HCT116 (cell line): ENCODE measurements around the gene MRPS5. TPM values are rescaled to one million over a fixed set of nuclear protein-coding genes. Genes with fewer than 3 reads are reported as not detected.

Experiments used
- ATAC-seq: fragments of 200-7000 bp; cut with Tn5 transposase; 2 replicates; pipeline ENCODE4 v1.9.1; 2020; ENCODE audit warnings: mild to moderate bottlenecking, moderate library complexity
- BruUV-seq: library from RNA; stranded (reverse); fragments of 400-500 nt; replicated peaks from 2 replicates; lab custom pipeline; 2021; lab: Mats Ljungman, UMichigan
- CTCF ChIA-PET: fragments of 300-600 bp; sonication (Branson Sonifier 250); formaldehyde crosslinking; loops from one replicate; lab custom pipeline; 2021; ENCODE audit warnings: antibody characterized with exemption; lab: Charles Lee
- POLR2A ChIA-PET: fragments of 300-600, 350-600 bp; sonication (Branson Sonifier 250); formaldehyde crosslinking; loops from one replicate; lab custom pipeline; 2021; ENCODE audit warnings: antibody characterized with exemption; lab: Charles Lee
- RAD21 ChIA-PET, 2 experiments: fragments of 300-600 bp; sonication (Branson Sonifier 250); formaldehyde crosslinking; loops; one replicate each; lab custom pipeline; 2023; ENCODE audit warnings: low total read pairs in 2 of 2; ENCODE audit not compliant: uncharacterized antibody in 2 of 2, unreplicated experiment in 2 of 2, low non-redundant PET in 1 of 2; lab: Charles Lee
- DNase-seq: peaks from one replicate; pipeline ENCODE4 v3.0.0-alpha.2; 2010; ENCODE audit warnings: low read depth, low spot score
- H2AFZ ChIP-seq: fragments of 200-600 bp; shearing (Covaris generic), sonication (generic); 2 replicates; pipeline ENCODE4 v1.6.1; 2017; ENCODE audit warnings: low read depth, mixed run types, mixed read lengths, antibody characterized with exemption, low read length; ENCODE audit not compliant: poor library complexity, severe bottlenecking
- H3K27ac ChIP-seq: 2 replicates; pipeline ENCODE4 v1.5.1; 2012; ENCODE audit warnings: low read depth, low read length
- H3K27me3 ChIP-seq: fragments of 200-600 bp; sonication (generic); 2 replicates; pipeline ENCODE4 v1.6.1; 2016; ENCODE audit warnings: mixed run types, low read length, mixed read lengths; ENCODE audit not compliant: insufficient read depth
- H3K36me3 ChIP-seq, 2 experiments: fragments of 200-500 bp in 1 of 2; fragments of 200-600 bp in 1 of 2; sonication (Bioruptor generic) in 1 of 2; sonication (generic) in 1 of 2; 2 replicates each; pipeline versions ENCODE4 v1.5.1 to v1.6.1; 2014 to 2016; ENCODE audit warnings: low read length in 2 of 2, inconsistent platforms in 1 of 2, mixed read lengths in 1 of 2, mixed run types in 1 of 2; ENCODE audit not compliant: insufficient read depth in 2 of 2, control insufficient read depth in 1 of 2
- H3K4me1 ChIP-seq, 2 experiments: fragments of 200-600 bp in 1 of 2; sonication (generic) in 1 of 2; 2 replicates each; pipeline versions ENCODE4 v1.5.1 to v1.6.1; 2012 to 2017; ENCODE audit warnings: low read length in 2 of 2, inconsistent platforms in 1 of 2, mild to moderate bottlenecking in 1 of 2, mixed read lengths in 1 of 2, mixed run types in 1 of 2, moderate library complexity in 1 of 2; ENCODE audit not compliant: insufficient read depth in 2 of 2, control insufficient read depth in 1 of 2
- H3K4me2 ChIP-seq: fragments of 200-600 bp; sonication (generic); 2 replicates; pipeline ENCODE4 v1.6.1; 2017; ENCODE audit warnings: mixed run types, low read length, mixed read lengths
- H3K4me3 ChIP-seq, 2 experiments: fragments of 200-600 bp in 1 of 2; sonication (generic) in 1 of 2; replicated peaks in 1 of 2; 2 replicates each; pipeline ENCODE4 v1.5.1; 2011 to 2016; ENCODE audit warnings: low read length in 2 of 2, control low read depth in 1 of 2, low read depth in 1 of 2, mild to moderate bottlenecking in 1 of 2, mixed read lengths in 1 of 2, mixed run types in 1 of 2
- H3K79me2 ChIP-seq: fragments of 200-600 bp; sonication (generic); 2 replicates; pipeline ENCODE4 v1.6.1; 2017; ENCODE audit warnings: mild to moderate bottlenecking, mixed run types, low read length, moderate library complexity, mixed read lengths; ENCODE audit not compliant: insufficient read depth
- H3K9ac ChIP-seq: fragments of 200-600 bp; sonication (generic); 2 replicates; pipeline ENCODE4 v1.6.1; 2016; ENCODE audit warnings: low read length, mixed read lengths
- H3K9me2 ChIP-seq: fragments of 200-600 bp; sonication (generic), shearing (Covaris generic); 2 replicates; pipeline ENCODE4 v1.6.1; 2017; ENCODE audit warnings: mixed run types, mild to moderate bottlenecking, moderate library complexity; ENCODE audit not compliant: insufficient read depth
- H3K9me3 ChIP-seq, 2 experiments: fragments of 200-500 bp in 1 of 2; fragments of 200-600 bp in 1 of 2; sonication (Bioruptor generic) in 1 of 2; sonication (generic) in 1 of 2; 2 replicates each; pipeline ENCODE4 v1.6.1; 2014 to 2017; ENCODE audit warnings: low read length in 2 of 2, mixed read lengths in 2 of 2, inconsistent platforms in 1 of 2, low read depth in 1 of 2, mild to moderate bottlenecking in 1 of 2, mixed run types in 1 of 2, moderate library complexity in 1 of 2; ENCODE audit not compliant: control insufficient read depth in 1 of 2, insufficient read depth in 1 of 2
- H4K20me1 ChIP-seq: fragments of 200-600 bp; sonication (generic), shearing (Covaris generic); 2 replicates; pipeline ENCODE4 v1.6.1; 2017; ENCODE audit warnings: mixed run types, mild to moderate bottlenecking, moderate library complexity; ENCODE audit not compliant: insufficient read depth
- ATF3 ChIP-seq: IDR thresholded peaks from 2 replicates; pipeline ENCODE4 v1.6.1; 2012
- EGR1 ChIP-seq: IDR thresholded peaks from 2 replicates; pipeline ENCODE4 v1.6.1; 2012; ENCODE audit warnings: low read depth
- ELF1 ChIP-seq: IDR thresholded peaks from 2 replicates; pipeline ENCODE4 v1.6.1; 2012; ENCODE audit warnings: low read depth, borderline replicate concordance
- EZH2 ChIP-seq: fragments of 200-600 bp; sonication (generic); IDR thresholded peaks from 2 replicates; pipeline ENCODE4 v1.6.1; 2017; ENCODE audit warnings: antibody characterized with exemption, mixed run types
- EZH2phosphoT487 ChIP-seq: fragments of 200-600 bp; IDR thresholded peaks from 2 replicates; pipeline ENCODE4 v1.6.1; 2018; ENCODE audit warnings: antibody characterized with exemption, borderline replicate concordance
- JUND ChIP-seq: IDR thresholded peaks from 2 replicates; pipeline ENCODE4 v1.6.1; 2012
- POLR2AphosphoS5 ChIP-seq: IDR thresholded peaks from 2 replicates; pipeline ENCODE4 v1.6.1; 2011; ENCODE audit warnings: mild to moderate bottlenecking, low read depth, low read length, moderate library complexity
- SRF ChIP-seq: IDR thresholded peaks from 2 replicates; pipeline ENCODE4 v1.6.1; 2012; ENCODE audit warnings: low read depth
- YY1 ChIP-seq: IDR thresholded peaks from 2 replicates; pipeline ENCODE4 v1.6.1; 2011; ENCODE audit warnings: low read length, low read depth, moderate library complexity, mild to moderate bottlenecking; ENCODE audit not compliant: insufficient replicate concordance; ENCODE audit errors: extremely low read depth
- ZFX ChIP-seq: fragments of 450-650 bp; IDR thresholded peaks from 2 replicates; pipeline ENCODE4 v1.6.1; 2017
- ZNF274 ChIP-seq: fragments of 200-500 bp; sonication (Bioruptor generic); IDR thresholded peaks from 2 replicates; pipeline ENCODE4 v1.6.1; 2014; ENCODE audit warnings: mild to moderate bottlenecking, low read depth, low read length, inconsistent platforms
- intact Hi-C: fragments of 100-400 bp; cut with micrococcal nuclease; formaldehyde crosslinking; loops from 2 replicates; pipeline ENCODE4 v1.10.0; 2022
- total RNA-seq: library from RNA; stranded (reverse); gene quantifications from one replicate; pipeline ENCODE4 v1.2.1, GENCODE V29; 2021; ENCODE audit not compliant: unreplicated experiment
- TF ChIP-seq, protein P1 (sequence below): IDR thresholded peaks from 2 replicates; pipeline ENCODE4 v1.6.1; 2012; ENCODE audit warnings: low read depth
- TF ChIP-seq, protein P2 (sequence below): IDR thresholded peaks from 2 replicates; pipeline ENCODE4 v1.6.1; 2011; ENCODE audit warnings: mild to moderate bottlenecking, low read length, moderate library complexity; ENCODE audit not compliant: insufficient replicate concordance; ENCODE audit errors: extremely low read depth
- TF ChIP-seq, protein P3 (sequence below), 3 experiments: fragments of 200-600 bp in 1 of 3; sonication (generic) in 1 of 3; IDR thresholded peaks in 2 of 3; conservative IDR thresholded peaks in 1 of 3; 2 replicates each; pipeline ENCODE4 v1.5.1; 2012 to 2017; ENCODE audit warnings: low read depth in 2 of 3, low read length in 2 of 3, antibody characterized with exemption in 1 of 3, borderline replicate concordance in 1 of 3, control low read depth in 1 of 3, mild to moderate bottlenecking in 1 of 3, mixed read lengths in 1 of 3, mixed run types in 1 of 3, moderate library complexity in 1 of 3; ENCODE audit not compliant: insufficient read depth in 1 of 3

Gene MRPS5
- total RNA-seq, 1 experiment from 2014 or later, result 70.6 TPM

DNA sequence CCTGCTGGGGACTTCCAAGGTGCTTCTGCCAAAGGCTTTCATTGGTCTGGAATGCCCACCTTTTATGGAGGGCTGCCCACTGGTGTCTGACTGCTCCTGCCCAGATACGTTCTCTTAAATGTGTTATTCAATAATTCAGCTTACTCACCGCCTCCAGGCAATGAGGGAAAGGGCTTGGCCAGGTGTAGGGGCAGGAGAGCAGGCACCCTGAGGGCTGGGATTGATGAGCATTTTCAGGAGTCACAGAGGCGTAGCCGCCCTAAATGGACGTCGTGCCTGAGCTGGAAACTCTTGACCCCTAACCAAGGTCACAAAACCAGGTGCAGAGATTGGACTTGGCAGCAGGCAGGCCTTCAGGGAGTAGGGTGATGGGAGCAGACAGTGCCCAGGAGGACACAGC lies 69.3 kb downstream of the MRPS5 start:
- Histone ChIP-seq H2AFZ (no peak overlapping the region), H3K36me3 (no peaks in the 10 kb centered on the region), H3K9me2 (no peaks in the 10 kb centered on the region), H3K9ac (no peak overlapping the region), H3K4me1 (peaks cover 0 to 3% of the 10 kb centered on the region in 2 experiments; a peak in 1 of 4 replicates), H3K9me3 (no peaks in the 10 kb centered on the region), H3K4me3 (no peak overlapping the region), H3K4me2 (no peak overlapping the region), H3K27ac (no peak overlapping the region), H3K27me3 (peaks cover 12% of the 10 kb centered on the region; the same call in 1 of the 2 replicates), H4K20me1 (no peaks in the 10 kb centered on the region), H3K79me2 (no peaks in the 10 kb centered on the region)
- TF ChIP-seq EZH2, result no peak
- TF ChIP-seq, protein P1, sequence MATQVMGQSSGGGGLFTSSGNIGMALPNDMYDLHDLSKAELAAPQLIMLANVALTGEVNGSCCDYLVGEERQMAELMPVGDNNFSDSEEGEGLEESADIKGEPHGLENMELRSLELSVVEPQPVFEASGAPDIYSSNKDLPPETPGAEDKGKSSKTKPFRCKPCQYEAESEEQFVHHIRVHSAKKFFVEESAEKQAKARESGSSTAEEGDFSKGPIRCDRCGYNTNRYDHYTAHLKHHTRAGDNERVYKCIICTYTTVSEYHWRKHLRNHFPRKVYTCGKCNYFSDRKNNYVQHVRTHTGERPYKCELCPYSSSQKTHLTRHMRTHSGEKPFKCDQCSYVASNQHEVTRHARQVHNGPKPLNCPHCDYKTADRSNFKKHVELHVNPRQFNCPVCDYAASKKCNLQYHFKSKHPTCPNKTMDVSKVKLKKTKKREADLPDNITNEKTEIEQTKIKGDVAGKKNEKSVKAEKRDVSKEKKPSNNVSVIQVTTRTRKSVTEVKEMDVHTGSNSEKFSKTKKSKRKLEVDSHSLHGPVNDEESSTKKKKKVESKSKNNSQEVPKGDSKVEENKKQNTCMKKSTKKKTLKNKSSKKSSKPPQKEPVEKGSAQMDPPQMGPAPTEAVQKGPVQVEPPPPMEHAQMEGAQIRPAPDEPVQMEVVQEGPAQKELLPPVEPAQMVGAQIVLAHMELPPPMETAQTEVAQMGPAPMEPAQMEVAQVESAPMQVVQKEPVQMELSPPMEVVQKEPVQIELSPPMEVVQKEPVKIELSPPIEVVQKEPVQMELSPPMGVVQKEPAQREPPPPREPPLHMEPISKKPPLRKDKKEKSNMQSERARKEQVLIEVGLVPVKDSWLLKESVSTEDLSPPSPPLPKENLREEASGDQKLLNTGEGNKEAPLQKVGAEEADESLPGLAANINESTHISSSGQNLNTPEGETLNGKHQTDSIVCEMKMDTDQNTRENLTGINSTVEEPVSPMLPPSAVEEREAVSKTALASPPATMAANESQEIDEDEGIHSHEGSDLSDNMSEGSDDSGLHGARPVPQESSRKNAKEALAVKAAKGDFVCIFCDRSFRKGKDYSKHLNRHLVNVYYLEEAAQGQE, result no peak
- no peak for TF ChIP-seq EZH2phosphoT487
- TF ChIP-seq ATF3, result no peak
- no peak for TF ChIP-seq JUND
- TF ChIP-seq EGR1, result no peak
- TF ChIP-seq ELF1, result no peak
- TF ChIP-seq POLR2AphosphoS5, result no peak
- no peak for TF ChIP-seq ZNF274
- TF ChIP-seq, protein P2, sequence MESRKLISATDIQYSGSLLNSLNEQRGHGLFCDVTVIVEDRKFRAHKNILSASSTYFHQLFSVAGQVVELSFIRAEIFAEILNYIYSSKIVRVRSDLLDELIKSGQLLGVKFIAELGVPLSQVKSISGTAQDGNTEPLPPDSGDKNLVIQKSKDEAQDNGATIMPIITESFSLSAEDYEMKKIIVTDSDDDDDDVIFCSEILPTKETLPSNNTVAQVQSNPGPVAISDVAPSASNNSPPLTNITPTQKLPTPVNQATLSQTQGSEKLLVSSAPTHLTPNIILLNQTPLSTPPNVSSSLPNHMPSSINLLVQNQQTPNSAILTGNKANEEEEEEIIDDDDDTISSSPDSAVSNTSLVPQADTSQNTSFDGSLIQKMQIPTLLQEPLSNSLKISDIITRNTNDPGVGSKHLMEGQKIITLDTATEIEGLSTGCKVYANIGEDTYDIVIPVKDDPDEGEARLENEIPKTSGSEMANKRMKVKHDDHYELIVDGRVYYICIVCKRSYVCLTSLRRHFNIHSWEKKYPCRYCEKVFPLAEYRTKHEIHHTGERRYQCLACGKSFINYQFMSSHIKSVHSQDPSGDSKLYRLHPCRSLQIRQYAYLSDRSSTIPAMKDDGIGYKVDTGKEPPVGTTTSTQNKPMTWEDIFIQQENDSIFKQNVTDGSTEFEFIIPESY, result no peak
- TF ChIP-seq, protein P3, sequence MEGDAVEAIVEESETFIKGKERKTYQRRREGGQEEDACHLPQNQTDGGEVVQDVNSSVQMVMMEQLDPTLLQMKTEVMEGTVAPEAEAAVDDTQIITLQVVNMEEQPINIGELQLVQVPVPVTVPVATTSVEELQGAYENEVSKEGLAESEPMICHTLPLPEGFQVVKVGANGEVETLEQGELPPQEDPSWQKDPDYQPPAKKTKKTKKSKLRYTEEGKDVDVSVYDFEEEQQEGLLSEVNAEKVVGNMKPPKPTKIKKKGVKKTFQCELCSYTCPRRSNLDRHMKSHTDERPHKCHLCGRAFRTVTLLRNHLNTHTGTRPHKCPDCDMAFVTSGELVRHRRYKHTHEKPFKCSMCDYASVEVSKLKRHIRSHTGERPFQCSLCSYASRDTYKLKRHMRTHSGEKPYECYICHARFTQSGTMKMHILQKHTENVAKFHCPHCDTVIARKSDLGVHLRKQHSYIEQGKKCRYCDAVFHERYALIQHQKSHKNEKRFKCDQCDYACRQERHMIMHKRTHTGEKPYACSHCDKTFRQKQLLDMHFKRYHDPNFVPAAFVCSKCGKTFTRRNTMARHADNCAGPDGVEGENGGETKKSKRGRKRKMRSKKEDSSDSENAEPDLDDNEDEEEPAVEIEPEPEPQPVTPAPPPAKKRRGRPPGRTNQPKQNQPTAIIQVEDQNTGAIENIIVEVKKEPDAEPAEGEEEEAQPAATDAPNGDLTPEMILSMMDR (IDR thresholded peaks at IDR 0.05 in 2 of 3, conservative IDR thresholded peaks at IDR 0.05 in 1 of 3; ENCODE audit: borderline replicate concordance in 1 of 3, insufficient read depth in 1 of 3, low read depth in 2 of 3, low read length in 2 of 3), result no peak
- no peak for TF ChIP-seq ZFX
- no peak for TF ChIP-seq YY1
- TF ChIP-seq SRF, result no peak
- intact Hi-C loops, result no loop called here
- ChIA-PET CTCF (interaction anchor here (1.2 to 3.1 kb wide), 4 partner anchors 10 to 96 kb away, joined by 3 to 30 read pairs (median 7); no protein-coding TSS in a partner anchor), POLR2A (no interaction called here), RAD21 (interaction anchor here in 1 of 2 experiments (1.4 kb wide), 1 partner anchor 66 kb away, joined by 3 read pairs; no protein-coding TSS in a partner anchor)
- ATAC-seq (no peak), DNase-seq (no peak)
- no TSS peak for BruUV-seq
